HepG2 (cell line): ENCODE results near the gene IGIP. TPM values are rescaled to one million over a fixed set of nuclear protein-coding genes. Genes with fewer than 3 reads are reported as not detected.
A peak's percentile ranks its signal among the peaks of the same experiment; 100 is the strongest.

Experiments
- BHLHE40 ChIP-seq: IDR thresholded peaks from 2 replicates; pipeline ENCODE4 v1.6.1; 2011; ENCODE audit warnings: low read length, improper control_type of control experiment
- HDAC1 ChIP-seq: sonication (generic); formaldehyde crosslinking; IDR thresholded peaks from 2 replicates; pipeline ENCODE4 v1.5.1; 2020; ENCODE audit warnings: mild to moderate bottlenecking, missing genetic modification reagents
- KAT2B ChIP-seq: fragments of 150-350 bp; IDR thresholded peaks from 2 replicates; pipeline ENCODE4 v1.6.1; 2014; ENCODE audit warnings: low read depth, low read length, borderline replicate concordance
- KLF11 ChIP-seq: IDR thresholded peaks from 2 replicates; pipeline ENCODE4 v1.6.1; 2016; ENCODE audit warnings: missing compliant biosample characterization
- MED8 ChIP-seq: sonication (generic); formaldehyde crosslinking; IDR thresholded peaks from 2 replicates; pipeline ENCODE4 v1.8.1; 2023; ENCODE audit warnings: mild to moderate bottlenecking, missing genetic modification reagents; ENCODE audit not compliant: insufficient replicate concordance
- MLXIP ChIP-seq: sonication (generic); formaldehyde crosslinking; IDR thresholded peaks from 2 replicates; pipeline ENCODE4 v1.9.0; 2021; ENCODE audit warnings: missing genetic modification reagents, borderline replicate concordance
- PAX8 ChIP-seq: sonication (generic); formaldehyde crosslinking; IDR thresholded peaks from 2 replicates; pipeline ENCODE4 v1.8.0; 2022; ENCODE audit warnings: mild to moderate bottlenecking, missing genetic modification reagents, borderline replicate concordance
- POLR2G ChIP-seq: fragments of 200-400 bp; formaldehyde crosslinking; IDR thresholded peaks from 2 replicates; pipeline ENCODE4 v1.6.1; 2018; ENCODE audit warnings: mild to moderate bottlenecking, low read depth, low read length, moderate library complexity
- RNF219 ChIP-seq: sonication (generic); formaldehyde crosslinking; IDR thresholded peaks from 2 replicates; pipeline ENCODE4 v1.5.0; 2020; ENCODE audit warnings: mild to moderate bottlenecking, missing genetic modification reagents
- SETDB1 ChIP-seq: sonication (generic); formaldehyde crosslinking; IDR thresholded peaks from 2 replicates; pipeline ENCODE4 v1.5.1; 2020; ENCODE audit warnings: missing genetic modification reagents, mild to moderate bottlenecking, borderline replicate concordance
- SNAI1 ChIP-seq: sonication (generic); formaldehyde crosslinking; IDR thresholded peaks from 2 replicates; pipeline ENCODE4 v1.5.0; 2020; ENCODE audit warnings: mild to moderate bottlenecking, missing genetic modification reagents, borderline replicate concordance
- UBTF ChIP-seq: sonication (generic); formaldehyde crosslinking; IDR thresholded peaks from 2 replicates; pipeline ENCODE4 v1.4.0; 2020; ENCODE audit warnings: mild to moderate bottlenecking, missing genetic modification reagents
- ZNF18 ChIP-seq: sonication (generic); formaldehyde crosslinking; IDR thresholded peaks from 2 replicates; pipeline ENCODE4 v1.8.0; 2022; ENCODE audit warnings: mild to moderate bottlenecking, missing genetic modification reagents; ENCODE audit not compliant: insufficient replicate concordance
- polyA plus RNA-seq, 8 experiments: library from polyadenylated mRNA; depleted of rRNA in 3 of 8; stranded (reverse) in 7 of 8; unstranded in 1 of 8; fragments of >200 nt; fragmentation: Illumina TruSeq in 4 of 8; extraction: Trizol in 4 of 8; gene quantifications; 2 replicates each; pipeline versions ENCODE4 v1.2.1 to v1.2.3, GENCODE V29; 2011 to 2016; ENCODE audit warnings: low read depth in 4 of 8, missing spikeins in 1 of 8, mixed read lengths in 1 of 8; ENCODE audit not compliant: insufficient read depth in 1 of 8
- total RNA-seq, 5 experiments: library from RNA; depleted of rRNA; stranded (reverse); fragments of >200 nt; fragmentation: Illumina TruSeq; extraction: Trizol; gene quantifications; 2 replicates each; pipeline ENCODE4 v1.2.3, GENCODE V29; 2016; ENCODE audit warnings: low read depth in 1 of 5

The IGIP gene
- total and polyA plus RNA-seq, 2 of the 13 experiments (the other 11 are each of a cell fraction or from before 2014, with no cell fraction given): 1.7 to 2.1 TPM

GRCh38 chr5:140174465-140175366 lies 49.0 kb downstream of the IGIP start, which contains the start of gene CYSTM1 (continued):
- TF ChIP-seq ZNF18 (CRISPR knock-in tag): no peak
- peak; percentile 86 for TF ChIP-seq POLR2G
- no peak for TF ChIP-seq SNAI1 (CRISPR knock-in tag)
- TF ChIP-seq RNF219: no peak
- TF ChIP-seq PAX8 (CRISPR knock-in tag): no peak
- TF ChIP-seq UBTF (CRISPR knock-in tag): no peak
- no peak for TF ChIP-seq KLF11
- TF ChIP-seq KAT2B: no peak
- no peak for TF ChIP-seq SETDB1 (CRISPR knock-in tag)
- peak; percentile 66; the same call in 1 of the 2 replicates for TF ChIP-seq HDAC1
- peak; percentile 21 for TF ChIP-seq MED8 (CRISPR knock-in tag)
- no peak for TF ChIP-seq BHLHE40
- no peak for TF ChIP-seq MLXIP (CRISPR knock-in tag)
